Neural crest cell (in vitro differentiated cells): ENCODE data around the gene C9orf85. TPM values are rescaled to one million over a fixed set of nuclear protein-coding genes. Genes with fewer than 3 reads are reported as not detected.
"Not testable (repeated sequence)": the region's sequence is repeated elsewhere in the genome, so short reads cannot be mapped to it uniquely, and the experiment has no call there.

Experiments used
- DNase-seq: peaks from one replicate; pipeline ENCODE4 v3.0.0; 2021; ENCODE audit warnings: low read depth, mixed read lengths, low spot score
- H3K27ac Mint-ChIP-seq: one replicate; pipeline ENCODE4 v1.8.0; 2021; ENCODE audit warnings: mild to moderate bottlenecking, mixed read lengths; ENCODE audit not compliant: unreplicated experiment
- H3K27me3 Mint-ChIP-seq: 2 replicates; pipeline ENCODE4 v1.8.0; 2021; ENCODE audit warnings: low read depth, mild to moderate bottlenecking, mixed read lengths
- H3K36me3 Mint-ChIP-seq: 2 replicates; pipeline ENCODE4 v1.8.0; 2021; ENCODE audit warnings: low read depth, mild to moderate bottlenecking, mixed read lengths
- H3K4me1 Mint-ChIP-seq: 2 replicates; pipeline ENCODE4 v1.8.0; 2021; ENCODE audit warnings: mixed read lengths
- H3K4me3 Mint-ChIP-seq: one replicate; pipeline ENCODE4 v1.8.0; 2021; ENCODE audit warnings: mild to moderate bottlenecking, mixed read lengths
- H3K9me3 Mint-ChIP-seq: 2 replicates; pipeline ENCODE4 v1.8.0; 2021; ENCODE audit warnings: mixed read lengths
- CTCF ChIP-seq: fragments of 200-600 bp; sonication (generic); conservative IDR thresholded peaks from 2 replicates; pipeline ENCODE4 v1.5.0; 2021; ENCODE audit warnings: antibody characterized with exemption, mild to moderate bottlenecking
- total RNA-seq: library from RNA; stranded (reverse); gene quantifications from 2 replicates; pipeline ENCODE4 v1.2.1, GENCODE V29; 2021

The C9orf85 gene
- total RNA-seq, 1 donor from 2014 or later, result 13.4 TPM

GRCh38 chr9:71986900-71987299 lies 75.5 kb downstream of the C9orf85 start:
- DNase-seq, result no peak
- H3K9me3 Mint-ChIP-seq, result no peaks in the 10 kb centered on the region
- peaks cover 10% of the 10 kb centered on the region for H3K36me3 Mint-ChIP-seq
- no peak overlapping the region for H3K27ac Mint-ChIP-seq
- no peaks in the 10 kb centered on the region for H3K27me3 Mint-ChIP-seq
- H3K4me3 Mint-ChIP-seq, result no peak overlapping the region
- no peaks in the 10 kb centered on the region for H3K4me1 Mint-ChIP-seq
- no peak for TF ChIP-seq CTCF

GRCh38 chr9:71987471-71988371 lies 76.3 kb downstream of the C9orf85 start:
- Mint-ChIP-seq H3K4me1 (no peaks in the 10 kb centered on the region), H3K9me3 (no peaks in the 10 kb centered on the region), H3K4me3 (no peak overlapping the region), H3K36me3 (peaks cover 10% of the 10 kb centered on the region), H3K27ac (no peak overlapping the region), H3K27me3 (no peaks in the 10 kb centered on the region)
- no peak for TF ChIP-seq CTCF
- no peak for DNase-seq

GRCh38 chr9:71990466-71990865 lies 79.0 kb downstream of the C9orf85 start:
- DNase-seq, result no peak
- no peak overlapping the region for H3K27ac Mint-ChIP-seq
- H3K27me3 Mint-ChIP-seq, result no peaks in the 10 kb centered on the region
- TF ChIP-seq CTCF, result no peak
- no peak overlapping the region for H3K4me3 Mint-ChIP-seq
- no peaks in the 10 kb centered on the region for H3K9me3 Mint-ChIP-seq
- H3K36me3 Mint-ChIP-seq, result no peaks in the 10 kb centered on the region
- H3K4me1 Mint-ChIP-seq, result no peaks in the 10 kb centered on the region

- no peak for DNase-seq
- Mint-ChIP-seq H3K36me3 (no peaks in the 10 kb centered on the region), H3K9me3 (peaks cover 9% of the 10 kb centered on the region), H3K4me1 (no peaks in the 10 kb centered on the region), H3K27me3 (no peaks in the 10 kb centered on the region), H3K4me3 (no peak overlapping the region), H3K27ac (no peak overlapping the region)
- no peak for TF ChIP-seq CTCF
Observed at GRCh38 chr9:72005451-72005850, 94.0 kb downstream of the C9orf85 start.

- Mint-ChIP-seq H3K4me1 (no peaks in the 10 kb centered on the region), H3K9me3 (peaks cover 9% of the 10 kb centered on the region), H3K4me3 (no peak overlapping the region), H3K27ac (no peak overlapping the region), H3K36me3 (no peaks in the 10 kb centered on the region), H3K27me3 (no peaks in the 10 kb centered on the region)
- no peak for TF ChIP-seq CTCF
- DNase-seq, result no peak
Observed at GRCh38 chr9:72006501-72006900, 95.1 kb downstream of the C9orf85 start.

- H3K36me3 Mint-ChIP-seq, DNase-seq, H3K27me3 Mint-ChIP-seq, H3K27ac Mint-ChIP-seq, H3K9me3 Mint-ChIP-seq, H3K4me1 Mint-ChIP-seq, H3K4me3 Mint-ChIP-seq: not testable (repeated sequence)
Observed at GRCh38 chr9:72007726-72008125, 96.3 kb downstream of the C9orf85 start.
